Measurements from ENCODE around the gene ZDHHC21. TPM values are rescaled to one million over a fixed set of nuclear protein-coding genes. Genes with fewer than 3 reads are reported as not detected.

ZDHHC21 gene
- total and polyA plus RNA-seq, 2 donors (not counting 1 experiment from before 2014, with no cell fraction given) = 5.2 to 8.6 TPM

- Histone ChIP-seq H3K27ac (ENCODE audit: insufficient read depth, low read length) (no peak overlapping the region), H2AFZ (ENCODE audit: low read length) (no peak overlapping the region), H3K79me2 (ENCODE audit: control insufficient read depth, insufficient read depth, low read length) (no peaks in the 10 kb centered on the region), H3K4me3 (replicated peaks in 1 of 4; ENCODE audit: control extremely low read depth in 1 of 4, insufficient read depth in 1 of 4, low read depth in 3 of 4, low read length in 4 of 4) (no peak overlapping the region), H3K4me1 (ENCODE audit: control insufficient read depth, extremely low read depth, insufficient read depth, low read length) (no peaks in the 10 kb centered on the region), H4K20me1 (ENCODE audit: control insufficient read depth, extremely low read depth, insufficient read depth, low read length) (no peaks in the 10 kb centered on the region), H3K9me3 (ENCODE audit: control insufficient read depth, insufficient read depth, low read depth, low read length) (no peaks in the 10 kb centered on the region), H3K27me3 (ENCODE audit: control insufficient read depth, insufficient read depth, low read length) (no peaks in the 10 kb centered on the region), H3K4me2 (ENCODE audit: extremely low read depth, insufficient read depth, low read length) (no peak overlapping the region), H3K9ac (ENCODE audit: insufficient read depth, low read length) (no peak overlapping the region), H3K36me3 (ENCODE audit: control insufficient read depth, insufficient read depth, low read length) (no peaks in the 10 kb centered on the region)
- peak in 1 of 2 donors; percentile 30 for DNase-seq (ENCODE audit: low read depth in 2 of 2)
- TF ChIP-seq EZH2 (IDR thresholded peaks at IDR 0.05; ENCODE audit: low read length, missing control alignments) = no peak
- no peak for TF ChIP-seq CTCF (conservative IDR thresholded peaks at IDR 0.05 in 1 of 2, IDR thresholded peaks at IDR 0.05 in 1 of 2; ENCODE audit: low read depth in 1 of 2, low read length in 2 of 2)
These were observed 38.3 kb downstream of the ZDHHC21 start for GRCh38 chr9:14654932-14655331.

GRCh38 chr9:14653511-14653910 is 39.7 kb downstream of the ZDHHC21 start:
- no peaks in the 10 kb centered on the region for H3K36me3 ChIP-seq (ENCODE audit: control insufficient read depth, insufficient read depth, low read length)
- H3K79me2 ChIP-seq (ENCODE audit: control insufficient read depth, insufficient read depth, low read length) = no peaks in the 10 kb centered on the region
- H3K27me3 ChIP-seq (ENCODE audit: control insufficient read depth, insufficient read depth, low read length) = no peaks in the 10 kb centered on the region
- no peaks in the 10 kb centered on the region for H3K9me3 ChIP-seq (ENCODE audit: control insufficient read depth, insufficient read depth, low read depth, low read length)
- no peak for DNase-seq (ENCODE audit: low read depth in 2 of 2)
- no peaks in the 10 kb centered on the region for H4K20me1 ChIP-seq (ENCODE audit: control insufficient read depth, extremely low read depth, insufficient read depth, low read length)
- no peak overlapping the region for H3K4me3 ChIP-seq (replicated peaks in 1 of 4; ENCODE audit: control extremely low read depth in 1 of 4, insufficient read depth in 1 of 4, low read depth in 3 of 4, low read length in 4 of 4)
- no peak overlapping the region for H2AFZ ChIP-seq (ENCODE audit: low read length)
- no peaks in the 10 kb centered on the region for H3K4me1 ChIP-seq (ENCODE audit: control insufficient read depth, extremely low read depth, insufficient read depth, low read length)
- H3K27ac ChIP-seq (ENCODE audit: insufficient read depth, low read length) = no peak overlapping the region
- TF ChIP-seq CTCF (conservative IDR thresholded peaks at IDR 0.05 in 1 of 2, IDR thresholded peaks at IDR 0.05 in 1 of 2; ENCODE audit: low read depth in 1 of 2, low read length in 2 of 2) (no peak), EZH2 (IDR thresholded peaks at IDR 0.05; ENCODE audit: low read length, missing control alignments) (no peak)
- H3K4me2 ChIP-seq (ENCODE audit: extremely low read depth, insufficient read depth, low read length) = no peak overlapping the region
- no peak overlapping the region for H3K9ac ChIP-seq (ENCODE audit: insufficient read depth, low read length)

GRCh38 chr9:14652729-14653377 is 40.4 kb downstream of the ZDHHC21 start:
- Histone ChIP-seq H3K27me3 (ENCODE audit: control insufficient read depth, insufficient read depth, low read length) (no peaks in the 10 kb centered on the region), H3K4me2 (ENCODE audit: extremely low read depth, insufficient read depth, low read length) (no peak overlapping the region), H4K20me1 (ENCODE audit: control insufficient read depth, extremely low read depth, insufficient read depth, low read length) (no peaks in the 10 kb centered on the region), H3K4me1 (ENCODE audit: control insufficient read depth, extremely low read depth, insufficient read depth, low read length) (no peaks in the 10 kb centered on the region), H3K27ac (ENCODE audit: insufficient read depth, low read length) (no peak overlapping the region), H3K9ac (ENCODE audit: insufficient read depth, low read length) (no peak overlapping the region), H3K4me3 (replicated peaks in 1 of 4; ENCODE audit: control extremely low read depth in 1 of 4, insufficient read depth in 1 of 4, low read depth in 3 of 4, low read length in 4 of 4) (no peak overlapping the region), H3K9me3 (ENCODE audit: control insufficient read depth, insufficient read depth, low read depth, low read length) (no peaks in the 10 kb centered on the region), H3K79me2 (ENCODE audit: control insufficient read depth, insufficient read depth, low read length) (no peaks in the 10 kb centered on the region), H2AFZ (ENCODE audit: low read length) (no peak overlapping the region), H3K36me3 (ENCODE audit: control insufficient read depth, insufficient read depth, low read length) (no peaks in the 10 kb centered on the region)
- peak; percentile 53 to 66 for TF ChIP-seq CTCF (conservative IDR thresholded peaks at IDR 0.05 in 1 of 2, IDR thresholded peaks at IDR 0.05 in 1 of 2; ENCODE audit: low read depth in 1 of 2, low read length in 2 of 2)
- TF ChIP-seq EZH2 (IDR thresholded peaks at IDR 0.05; ENCODE audit: low read length, missing control alignments) = no peak
- peak; percentile 10 to 52 for DNase-seq (ENCODE audit: low read depth in 2 of 2)

Measured in fibroblast of lung (primary cell).